22Rv1 (cell line): Measurements from ENCODE around the gene SLC22A1.
"Not testable (repeated sequence)": the region's sequence is repeated elsewhere in the genome, so short reads cannot be mapped to it uniquely, and the experiment has no call there.

Experiments used
- H3K27ac ChIP-seq: fragments of 450-650 bp; 2 replicates; pipeline ENCODE4 v1.5.1; 2017
- CTCF ChIP-seq: fragments of 450-650 bp; IDR thresholded peaks from 2 replicates; pipeline ENCODE4 v1.5.1; 2017; ENCODE audit warnings: mild to moderate bottlenecking
- ZFX ChIP-seq: fragments of 450-650 bp; IDR thresholded peaks from 2 replicates; pipeline ENCODE4 v1.6.1; 2017; ENCODE audit warnings: antibody characterized with exemption, borderline replicate concordance

Gene SLC22A1

DNA sequence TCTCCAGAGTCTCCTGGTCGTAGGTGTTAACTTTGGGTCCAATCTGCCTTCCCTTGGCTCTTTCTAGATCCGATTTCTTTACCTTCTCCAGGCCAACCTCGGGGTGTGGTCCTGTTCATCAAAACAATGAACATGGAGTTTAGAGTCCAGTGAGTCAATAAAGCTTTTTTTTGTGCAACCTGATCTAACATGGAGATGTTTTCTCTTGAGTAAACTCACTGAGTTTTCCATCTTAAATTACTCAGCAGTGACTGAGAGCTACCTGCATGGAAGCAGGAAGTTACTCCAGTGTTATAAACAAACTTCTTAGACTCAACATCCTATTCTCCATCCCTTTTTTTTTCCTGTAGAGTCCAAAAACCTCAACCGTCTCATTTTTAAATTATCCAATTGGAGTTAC lies 14.9 kb upstream of the SLC22A1 start:
- TF ChIP-seq ZFX: no peak
- no peak for TF ChIP-seq CTCF
- H3K27ac ChIP-seq: no peak overlapping the region

DNA sequence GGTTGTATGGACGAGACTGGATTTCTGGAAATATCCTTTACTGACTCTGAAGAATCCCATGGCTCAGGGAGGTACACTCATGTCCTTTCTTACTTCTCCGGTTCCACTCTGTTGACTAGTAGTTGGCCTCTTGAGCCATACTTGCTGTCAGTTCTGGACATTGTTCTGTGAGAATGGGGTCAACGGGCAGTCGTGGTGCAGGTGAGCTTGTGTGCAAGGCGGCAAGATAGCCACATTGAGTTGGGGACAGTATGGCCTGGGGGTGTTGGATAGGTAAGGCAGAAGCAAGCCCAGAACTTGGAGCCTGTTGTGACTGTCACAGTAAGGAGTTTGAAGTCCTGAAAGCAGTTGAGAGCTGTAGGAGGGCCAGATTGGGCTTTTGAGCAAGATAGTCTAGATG lies 13.5 kb upstream of the SLC22A1 start:
- no peak for TF ChIP-seq ZFX
- no peak for TF ChIP-seq CTCF

GRCh38 chr6:160110586-160111123 lies 11.0 kb upstream of the SLC22A1 start:
- no peak overlapping the region for H3K27ac ChIP-seq
- TF ChIP-seq CTCF (no peak), ZFX (no peak)

More for the DNA sequence above, 13.5 kb upstream of the SLC22A1 start:
- no peak overlapping the region for H3K27ac ChIP-seq

DNA sequence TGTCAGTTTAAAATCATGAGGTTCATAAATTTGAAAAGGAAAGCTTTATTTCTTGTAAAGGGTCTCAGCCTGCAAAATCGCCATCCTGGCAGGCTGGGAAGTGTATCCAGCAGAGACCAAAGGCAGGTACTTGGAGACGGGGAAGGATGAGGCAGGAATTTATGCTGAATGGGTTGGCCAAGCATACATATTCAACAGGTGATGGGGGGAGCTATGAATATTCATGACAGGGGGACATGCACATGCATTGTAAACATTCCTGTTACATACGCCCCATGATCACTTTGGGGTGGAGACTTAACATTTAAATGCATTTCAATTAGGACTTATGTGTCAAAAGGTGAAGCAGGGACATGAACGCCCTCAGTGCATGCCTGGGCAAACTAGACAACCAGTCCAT lies 9.8 kb upstream of the SLC22A1 start:
- H3K27ac ChIP-seq: no peak overlapping the region
- no peak for TF ChIP-seq CTCF
- TF ChIP-seq ZFX: no peak

DNA sequence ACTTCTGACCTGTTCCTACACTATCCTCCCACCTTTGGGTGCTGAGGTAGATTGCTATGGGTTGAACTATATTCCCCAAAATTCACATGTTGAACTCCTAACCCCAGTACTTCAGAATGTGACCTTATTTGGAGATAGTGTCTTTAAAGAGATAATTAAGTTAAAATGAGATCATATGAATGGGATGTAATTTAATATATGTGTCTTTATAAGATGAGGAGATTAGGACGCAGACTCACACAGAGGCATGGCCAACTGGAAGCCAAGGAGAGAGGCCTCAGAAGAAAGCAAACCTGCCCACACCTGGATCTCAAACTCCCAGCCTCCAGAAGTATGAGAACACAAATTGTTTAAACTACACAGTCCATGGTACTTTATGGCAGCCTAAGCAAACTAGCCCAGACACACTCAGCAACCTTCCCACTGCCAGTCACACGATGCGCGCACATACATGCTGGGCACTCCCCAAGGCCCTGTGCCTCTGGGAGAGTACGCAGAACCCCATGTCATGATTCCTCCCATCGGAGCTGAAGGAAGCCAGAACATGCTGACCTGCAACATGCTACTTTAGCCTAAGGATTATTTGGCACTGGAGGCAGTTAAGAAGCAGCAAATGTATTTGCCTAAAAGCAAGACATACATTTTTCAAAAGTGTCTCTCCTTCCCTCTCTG lies 8.9 kb upstream of the SLC22A1 start:
- TF ChIP-seq ZFX (no peak), CTCF (no peak)
- H3K27ac ChIP-seq: no peak overlapping the region

- not testable (repeated sequence) for H3K27ac ChIP-seq
Observed at GRCh38 chr6:160114536-160114935, 7.1 kb upstream of the SLC22A1 start.

GRCh38 chr6:160115421-160115820 lies 6.2 kb upstream of the SLC22A1 start:
- TF ChIP-seq ZFX (no peak), CTCF (no peak)

GRCh38 chr6:160116411-160116810 lies 5.2 kb upstream of the SLC22A1 start:
- no peak for TF ChIP-seq ZFX
- TF ChIP-seq CTCF: no peak
- no peak overlapping the region for H3K27ac ChIP-seq

More at GRCh38 chr6:160115421-160115820, 6.2 kb upstream of the SLC22A1 start:
- H3K27ac ChIP-seq: no peak overlapping the region
